Measurements from ENCODE around the gene ZNF610.

ZNF610 gene

GRCh38 chr19:52398081-52398441 is 62.0 kb downstream of the ZNF610 start:
- no peak for DNase-seq

- DNase-seq = no peak
Observed at GRCh38 chr19:52410276-52410675, 74.2 kb downstream of the ZNF610 start.

DNA sequence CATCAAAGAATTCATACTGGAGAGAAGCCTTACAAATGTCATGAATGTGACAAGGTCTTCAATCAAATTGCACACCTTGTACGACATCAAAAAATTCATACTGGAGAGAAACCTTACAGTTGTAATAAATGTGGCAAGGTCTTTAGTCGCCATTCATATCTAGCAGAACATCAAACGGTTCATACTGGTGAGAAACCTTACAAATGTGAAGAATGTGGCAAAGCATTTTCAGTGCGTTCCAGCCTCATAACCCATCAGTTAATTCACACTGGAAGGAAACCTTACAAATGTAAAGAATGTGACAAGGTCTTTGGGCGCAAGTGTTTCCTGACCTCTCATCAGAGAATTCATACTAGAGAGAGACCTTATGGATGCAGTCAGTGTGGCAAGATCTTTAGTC is 79.7 kb downstream of the ZNF610 start:
- DNase-seq = no peak

Data from NCI-H1092 (cell line).